ENCODE measurements around the gene CPNE1. TPM values are rescaled to one million over a fixed set of nuclear protein-coding genes. Genes with fewer than 3 reads are reported as not detected.

The CPNE1 gene
- total RNA-seq, 3 donors from 2014 or later (not counting 1 experiment from before 2014, with no cell fraction given) = 298 to 342 (median 334) TPM

- Mint-ChIP-seq H3K27me3 (ENCODE audit: low read depth in 2 of 2) (no peaks in the 10 kb centered on the region), H3K27ac (no peak overlapping the region), H3K4me1 (peaks cover 0 to 6% of the 10 kb centered on the region in 2 donors), H3K4me3 (no peak overlapping the region), H3K9me3 (no peaks in the 10 kb centered on the region), H3K36me3 (peaks cover 18% of the 10 kb centered on the region)
- no peak for TF ChIP-seq CTCF (IDR thresholded peaks at IDR 0.05)
- Histone ChIP-seq H3K4me3 (ENCODE audit: low read length) (no peak overlapping the region), H3K36me3 (ENCODE audit: control insufficient read depth, insufficient read depth, low read length) (peaks cover 62% of the 10 kb centered on the region), H3K27ac (ENCODE audit: low read length) (no peak overlapping the region), H3K4me1 (ENCODE audit: control insufficient read depth, insufficient read depth, low read length) (no peaks in the 10 kb centered on the region), H3K9me3 (ENCODE audit: control insufficient read depth, insufficient read depth, low read length) (no peaks in the 10 kb centered on the region), H3K27me3 (ENCODE audit: control insufficient read depth, insufficient read depth, low read length) (no peaks in the 10 kb centered on the region)
- no peak for DNase-seq
- ATAC-seq = no peak
- intact Hi-C loops (cut with micrococcal nuclease) = no loop called here
- WGBS (ENCODE audit: insufficient coverage) = 94% methylated on average over 13 of the region's 13 CpGs
These were observed 38.2 kb downstream of the CPNE1 start for GRCh38 chr20:35626386-35627001.

- H3K4me3 Mint-ChIP-seq = no peak overlapping the region
- intact Hi-C loops (cut with micrococcal nuclease) = no loop called here
- 99% methylated on average over 5 of the region's 6 CpGs for WGBS (ENCODE audit: insufficient coverage)
- Histone ChIP-seq H3K9me3 (ENCODE audit: control insufficient read depth, insufficient read depth, low read length) (no peaks in the 10 kb centered on the region), H3K4me3 (ENCODE audit: low read length) (no peak overlapping the region), H3K4me1 (ENCODE audit: control insufficient read depth, insufficient read depth, low read length) (no peaks in the 10 kb centered on the region), H3K27ac (ENCODE audit: low read length) (no peak overlapping the region), H3K27me3 (ENCODE audit: control insufficient read depth, insufficient read depth, low read length) (no peaks in the 10 kb centered on the region), H3K36me3 (ENCODE audit: control insufficient read depth, insufficient read depth, low read length) (peaks cover 57% of the 10 kb centered on the region)
- ATAC-seq = no peak
- peak overlapping the region; percentile 50 to 61 for H3K27ac Mint-ChIP-seq
- H3K4me1 Mint-ChIP-seq = peaks cover 0 to 6% of the 10 kb centered on the region in 2 donors
- no peak for DNase-seq
- no peaks in the 10 kb centered on the region for H3K9me3 Mint-ChIP-seq
- H3K36me3 Mint-ChIP-seq = peaks cover 18% of the 10 kb centered on the region
- no peak for TF ChIP-seq CTCF (IDR thresholded peaks at IDR 0.05)
- H3K27me3 Mint-ChIP-seq (ENCODE audit: low read depth in 2 of 2) = no peaks in the 10 kb centered on the region
These were observed 38.9 kb downstream of the CPNE1 start for GRCh38 chr20:35625584-35626385.

- Histone ChIP-seq H3K36me3 (ENCODE audit: control insufficient read depth, insufficient read depth, low read length) (peaks cover 22% of the 10 kb centered on the region), H3K27ac (ENCODE audit: low read length) (no peak overlapping the region), H3K4me1 (ENCODE audit: control insufficient read depth, insufficient read depth, low read length) (peaks cover 34% of the 10 kb centered on the region), H3K9me3 (ENCODE audit: control insufficient read depth, insufficient read depth, low read length) (no peaks in the 10 kb centered on the region), H3K4me3 (ENCODE audit: low read length) (no peak overlapping the region), H3K27me3 (ENCODE audit: control insufficient read depth, insufficient read depth, low read length) (peaks cover 10% of the 10 kb centered on the region)
- DNase-seq = no peak
- no peak for ATAC-seq
- peak overlapping the region; percentile 0 to 59 for H3K27ac Mint-ChIP-seq
- H3K27me3 Mint-ChIP-seq (ENCODE audit: low read depth in 2 of 2) = no peaks in the 10 kb centered on the region
- peaks cover 8% of the 10 kb centered on the region for H3K36me3 Mint-ChIP-seq
- no peaks in the 10 kb centered on the region for H3K9me3 Mint-ChIP-seq
- no peak overlapping the region for H3K4me3 Mint-ChIP-seq
- intact Hi-C loops (cut with micrococcal nuclease) = no loop called here
- WGBS (ENCODE audit: insufficient coverage) = 100% methylated on average over 1 of the region's 2 CpGs
- no peak for TF ChIP-seq CTCF (IDR thresholded peaks at IDR 0.05)
- peaks cover 22 to 31% of the 10 kb centered on the region in 2 donors for H3K4me1 Mint-ChIP-seq
These were observed 43.1 kb downstream of the CPNE1 start for GRCh38 chr20:35621560-35621946.

Measured in natural killer cell (primary cell).